Measurements from ENCODE around the gene ELL. TPM values are rescaled to one million over a fixed set of nuclear protein-coding genes. Genes with fewer than 3 reads are reported as not detected.

The ELL gene
- total and polyA plus RNA-seq, 9 of the 15 experiments (the other 6 are each of a cell fraction or from before 2014, with no cell fraction given): 0.24 to 22.5 (median 4.1) TPM

DNA sequence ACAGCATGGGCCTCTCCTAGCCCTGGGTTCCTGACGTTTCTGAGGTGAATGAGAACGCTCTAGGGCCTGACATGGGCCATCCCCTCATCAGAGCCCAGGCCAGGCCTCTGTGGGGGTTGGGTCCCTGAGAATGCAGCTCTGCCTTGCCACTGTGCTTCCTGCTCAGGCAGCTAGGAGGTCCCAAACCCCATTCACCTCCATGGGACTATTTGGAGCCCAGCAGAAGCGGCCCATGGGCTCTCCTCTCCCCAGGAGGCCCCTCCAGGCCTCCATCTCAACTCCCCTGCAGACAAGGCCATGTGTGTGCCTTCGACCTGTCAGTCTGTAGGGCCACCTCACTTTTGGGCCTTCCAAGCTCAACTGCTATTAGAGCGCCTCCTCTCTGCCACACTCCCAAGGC is 36.9 kb downstream of the ELL start:
- CTCF ChIA-PET (ENCODE audit: low intra/inter-chr PET ratio): no interaction called here
- Histone ChIP-seq H4K20me1 (replicated peaks; ENCODE audit: control insufficient read depth, insufficient read depth, low read length) (peaks cover 70% of the 10 kb centered on the region), H3K9me3 (replicated peaks; ENCODE audit: control insufficient read depth, insufficient read depth, low read depth, low read length) (no peaks in the 10 kb centered on the region), H3K4me3 (no peak overlapping the region), H3K4me2 (ENCODE audit: insufficient read depth, low read length) (peak overlapping the region; percentile 48), H3K79me2 (ENCODE audit: control insufficient read depth, insufficient read depth, low read length) (peaks cover 93% of the 10 kb centered on the region), H2AFZ (ENCODE audit: low read depth, low read length) (no peak overlapping the region), H3K9ac (ENCODE audit: insufficient read depth in 1 of 2, low read depth in 2 of 2, low read length in 2 of 2) (peak overlapping the region; percentile 6 to 87; a peak in 3 of 4 replicates), H3K27ac (ENCODE audit: extremely low read depth, low read depth, low read length) (peak overlapping the region; percentile 55; the same call in 2 of the 3 replicates), H3K27me3 (ENCODE audit: control insufficient read depth in 2 of 2, insufficient read depth in 2 of 2, low read length in 2 of 2) (no peaks in the 10 kb centered on the region), H3K36me3 (ENCODE audit: control insufficient read depth, insufficient read depth, low read length) (no peaks in the 10 kb centered on the region), H3K4me1 (replicated peaks in 1 of 2; ENCODE audit: control insufficient read depth in 2 of 2, insufficient read depth in 2 of 2, low read length in 2 of 2) (peaks cover 50 to 79% of the 10 kb centered on the region in 2 experiments), H3K9me1 (ENCODE audit: control insufficient read depth, insufficient read depth, low read length) (peaks cover 18% of the 10 kb centered on the region)
- DNase-seq (ENCODE audit: extremely low read depth in 1 of 4, low spot score in 3 of 4) (peak in 2 of 4 experiments; percentile 47 to 50), FAIRE-seq (no peak), ATAC-seq (peak; percentile 71)
- POLR2A ChIA-PET: interaction anchor here (0.6 to 2.2 kb wide), 9 partner anchors 8 to 292 kb away, joined by 3 to 9 read pairs (median 4); partner anchors contain the start of genes KXD1 and MPV17L2
- BruUV-seq (replicated peaks): no TSS peak
- in situ Hi-C loops (cut with MboI): no loop called here
- 37% methylated on average over 5 of the region's 5 CpGs for WGBS (ENCODE audit: insufficient coverage, low coverage, missing lambda C conversion rate)
- intact Hi-C loops (cut with micrococcal nuclease): loop anchor here (5.0 kb wide), 1 partner anchor 87 kb away; the partner anchor contains the start of gene UBA52
- peak; percentile 34 for TF ChIP-seq ZFX (CRISPR knock-in tag; IDR thresholded peaks at IDR 0.05)
- TF ChIP-seq ZNF134 (CRISPR knock-in tag; conservative IDR thresholded peaks at IDR 0.05): no peak
- no peak for TF ChIP-seq FOXK2 (conservative IDR thresholded peaks at IDR 0.05 in 1 of 2, IDR thresholded peaks at IDR 0.05 in 1 of 2; ENCODE audit: low read depth in 2 of 2)
- TF ChIP-seq SMARCB1 (IDR thresholded peaks at IDR 0.05; ENCODE audit: insufficient read length, low read depth): no peak
- TF ChIP-seq LEF1 (IDR thresholded peaks at IDR 0.05): no peak
- TF ChIP-seq, protein P1, sequence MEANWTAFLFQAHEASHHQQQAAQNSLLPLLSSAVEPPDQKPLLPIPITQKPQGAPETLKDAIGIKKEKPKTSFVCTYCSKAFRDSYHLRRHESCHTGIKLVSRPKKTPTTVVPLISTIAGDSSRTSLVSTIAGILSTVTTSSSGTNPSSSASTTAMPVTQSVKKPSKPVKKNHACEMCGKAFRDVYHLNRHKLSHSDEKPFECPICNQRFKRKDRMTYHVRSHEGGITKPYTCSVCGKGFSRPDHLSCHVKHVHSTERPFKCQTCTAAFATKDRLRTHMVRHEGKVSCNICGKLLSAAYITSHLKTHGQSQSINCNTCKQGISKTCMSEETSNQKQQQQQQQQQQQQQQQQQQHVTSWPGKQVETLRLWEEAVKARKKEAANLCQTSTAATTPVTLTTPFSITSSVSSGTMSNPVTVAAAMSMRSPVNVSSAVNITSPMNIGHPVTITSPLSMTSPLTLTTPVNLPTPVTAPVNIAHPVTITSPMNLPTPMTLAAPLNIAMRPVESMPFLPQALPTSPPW (CRISPR knock-in tag; IDR thresholded peaks at IDR 0.05): 0 out of 2 replicates have a peak, but pooled peaks have one; percentile 17
- TF ChIP-seq ZNF764 (CRISPR knock-in tag; IDR thresholded peaks at IDR 0.05; ENCODE audit: low read depth): 0 out of 2 replicates have a peak, but pooled peaks have one; percentile 62
- TF ChIP-seq, protein P2, sequence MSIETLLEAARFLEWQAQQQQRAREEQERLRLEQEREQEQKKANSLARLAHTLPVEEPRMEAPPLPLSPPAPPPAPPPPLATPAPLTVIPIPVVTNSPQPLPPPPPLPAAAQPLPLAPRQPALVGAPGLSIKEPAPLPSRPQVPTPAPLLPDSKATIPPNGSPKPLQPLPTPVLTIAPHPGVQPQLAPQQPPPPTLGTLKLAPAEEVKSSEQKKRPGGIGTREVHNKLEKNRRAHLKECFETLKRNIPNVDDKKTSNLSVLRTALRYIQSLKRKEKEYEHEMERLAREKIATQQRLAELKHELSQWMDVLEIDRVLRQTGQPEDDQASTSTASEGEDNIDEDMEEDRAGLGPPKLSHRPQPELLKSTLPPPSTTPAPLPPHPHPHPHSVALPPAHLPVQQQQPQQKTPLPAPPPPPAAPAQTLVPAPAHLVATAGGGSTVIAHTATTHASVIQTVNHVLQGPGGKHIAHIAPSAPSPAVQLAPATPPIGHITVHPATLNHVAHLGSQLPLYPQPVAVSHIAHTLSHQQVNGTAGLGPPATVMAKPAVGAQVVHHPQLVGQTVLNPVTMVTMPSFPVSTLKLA (conservative IDR thresholded peaks at IDR 0.05): 0 out of 4 replicates have a peak, but pooled peaks of 1 of the 2 experiments have one; percentile 28
- peak; percentile 17; the same call in 1 of the 2 replicates for TF ChIP-seq CTBP1 (IDR thresholded peaks at IDR 0.05; ENCODE audit: borderline replicate concordance)
- TF ChIP-seq, protein P3, sequence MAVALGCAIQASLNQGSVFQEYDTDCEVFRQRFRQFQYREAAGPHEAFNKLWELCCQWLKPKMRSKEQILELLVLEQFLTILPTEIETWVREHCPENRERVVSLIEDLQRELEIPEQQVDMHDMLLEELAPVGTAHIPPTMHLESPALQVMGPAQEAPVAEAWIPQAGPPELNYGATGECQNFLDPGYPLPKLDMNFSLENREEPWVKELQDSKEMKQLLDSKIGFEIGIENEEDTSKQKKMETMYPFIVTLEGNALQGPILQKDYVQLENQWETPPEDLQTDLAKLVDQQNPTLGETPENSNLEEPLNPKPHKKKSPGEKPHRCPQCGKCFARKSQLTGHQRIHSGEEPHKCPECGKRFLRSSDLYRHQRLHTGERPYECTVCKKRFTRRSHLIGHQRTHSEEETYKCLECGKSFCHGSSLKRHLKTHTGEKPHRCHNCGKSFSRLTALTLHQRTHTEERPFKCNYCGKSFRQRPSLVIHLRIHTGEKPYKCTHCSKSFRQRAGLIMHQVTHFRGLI (CRISPR knock-in tag; IDR thresholded peaks at IDR 0.05): 0 out of 2 replicates have a peak, but pooled peaks have one; percentile 17
- TF ChIP-seq, protein P4, sequence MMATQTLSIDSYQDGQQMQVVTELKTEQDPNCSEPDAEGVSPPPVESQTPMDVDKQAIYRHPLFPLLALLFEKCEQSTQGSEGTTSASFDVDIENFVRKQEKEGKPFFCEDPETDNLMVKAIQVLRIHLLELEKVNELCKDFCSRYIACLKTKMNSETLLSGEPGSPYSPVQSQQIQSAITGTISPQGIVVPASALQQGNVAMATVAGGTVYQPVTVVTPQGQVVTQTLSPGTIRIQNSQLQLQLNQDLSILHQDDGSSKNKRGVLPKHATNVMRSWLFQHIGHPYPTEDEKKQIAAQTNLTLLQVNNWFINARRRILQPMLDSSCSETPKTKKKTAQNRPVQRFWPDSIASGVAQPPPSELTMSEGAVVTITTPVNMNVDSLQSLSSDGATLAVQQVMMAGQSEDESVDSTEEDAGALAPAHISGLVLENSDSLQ (IDR thresholded peaks at IDR 0.05): 0 out of 2 replicates have a peak, but pooled peaks have one; percentile 31
- no peak for TF ChIP-seq SMC3 (conservative IDR thresholded peaks at IDR 0.05; ENCODE audit: insufficient read depth, low read depth, low read length)
- TF ChIP-seq, protein P5, sequence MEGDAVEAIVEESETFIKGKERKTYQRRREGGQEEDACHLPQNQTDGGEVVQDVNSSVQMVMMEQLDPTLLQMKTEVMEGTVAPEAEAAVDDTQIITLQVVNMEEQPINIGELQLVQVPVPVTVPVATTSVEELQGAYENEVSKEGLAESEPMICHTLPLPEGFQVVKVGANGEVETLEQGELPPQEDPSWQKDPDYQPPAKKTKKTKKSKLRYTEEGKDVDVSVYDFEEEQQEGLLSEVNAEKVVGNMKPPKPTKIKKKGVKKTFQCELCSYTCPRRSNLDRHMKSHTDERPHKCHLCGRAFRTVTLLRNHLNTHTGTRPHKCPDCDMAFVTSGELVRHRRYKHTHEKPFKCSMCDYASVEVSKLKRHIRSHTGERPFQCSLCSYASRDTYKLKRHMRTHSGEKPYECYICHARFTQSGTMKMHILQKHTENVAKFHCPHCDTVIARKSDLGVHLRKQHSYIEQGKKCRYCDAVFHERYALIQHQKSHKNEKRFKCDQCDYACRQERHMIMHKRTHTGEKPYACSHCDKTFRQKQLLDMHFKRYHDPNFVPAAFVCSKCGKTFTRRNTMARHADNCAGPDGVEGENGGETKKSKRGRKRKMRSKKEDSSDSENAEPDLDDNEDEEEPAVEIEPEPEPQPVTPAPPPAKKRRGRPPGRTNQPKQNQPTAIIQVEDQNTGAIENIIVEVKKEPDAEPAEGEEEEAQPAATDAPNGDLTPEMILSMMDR (IDR thresholded peaks at IDR 0.05 in 2 of 3, conservative IDR thresholded peaks at IDR 0.05 in 1 of 3; ENCODE audit: insufficient read depth in 2 of 3, low read depth in 1 of 3, low read length in 3 of 3): peak; percentile 22 to 65 (median 42); a peak in 5 of 6 replicates
